GM23248 (cell line): ENCODE data around the gene EEF1G. TPM values are rescaled to one million over a fixed set of nuclear protein-coding genes. Genes with fewer than 3 reads are reported as not detected.

Experiments used
- DNase-seq: peaks from one replicate; pipeline ENCODE4 v3.0.0-alpha.2; 2015
- H2AFZ ChIP-seq: fragments of 200-600 bp; sonication (generic); 2 replicates; pipeline ENCODE4 v1.6.1; 2016; ENCODE audit warnings: antibody characterized with exemption
- H3F3A ChIP-seq: fragments of 200-600 bp; sonication (generic); 2 replicates; pipeline ENCODE4 v1.6.1; 2016; ENCODE audit warnings: mild to moderate bottlenecking, antibody characterized with exemption, mixed run types; ENCODE audit not compliant: insufficient read depth
- H3K27ac ChIP-seq: fragments of 200-600 bp; sonication (generic); 2 replicates; pipeline ENCODE4 v1.5.1; 2016; ENCODE audit warnings: mild to moderate bottlenecking
- H3K27me3 ChIP-seq: fragments of 200-600 bp; sonication (generic); replicated peaks from 2 replicates; pipeline ENCODE4 v1.6.1; 2016; ENCODE audit warnings: mild to moderate bottlenecking; ENCODE audit not compliant: insufficient read depth
- H3K36me3 ChIP-seq: fragments of 200-600 bp; sonication (generic); 2 replicates; pipeline ENCODE4 v1.6.1; 2016; ENCODE audit warnings: low read depth, mild to moderate bottlenecking
- H3K4me1 ChIP-seq: fragments of 200-600 bp; sonication (generic); 2 replicates; pipeline ENCODE4 v1.6.1; 2016; ENCODE audit warnings: mild to moderate bottlenecking; ENCODE audit not compliant: insufficient read depth
- H3K4me2 ChIP-seq: fragments of 200-600 bp; sonication (generic); one replicate; pipeline ENCODE4 v1.6.1; 2016; ENCODE audit warnings: mild to moderate bottlenecking; ENCODE audit not compliant: unreplicated experiment
- H3K4me3 ChIP-seq: fragments of 200-600 bp; sonication (generic); 2 replicates; pipeline ENCODE4 v1.5.1; 2016; ENCODE audit warnings: mild to moderate bottlenecking
- H3K79me2 ChIP-seq: fragments of 200-600 bp; sonication (generic); 2 replicates; pipeline ENCODE4 v1.6.1; 2016; ENCODE audit warnings: mild to moderate bottlenecking; ENCODE audit not compliant: insufficient read depth
- H3K9ac ChIP-seq: fragments of 200-600 bp; sonication (generic); 2 replicates; pipeline ENCODE4 v1.6.1; 2016; ENCODE audit warnings: mild to moderate bottlenecking
- H3K9me2 ChIP-seq: fragments of 200-600 bp; sonication (generic); 2 replicates; pipeline ENCODE4 v1.6.1; 2016; ENCODE audit warnings: mixed run types, mild to moderate bottlenecking, moderate library complexity; ENCODE audit not compliant: insufficient read depth
- H3K9me3 ChIP-seq: fragments of 200-600 bp; sonication (generic); one replicate; pipeline ENCODE4 v1.6.1; 2017; ENCODE audit warnings: low read depth
- H4K20me1 ChIP-seq: fragments of 200-600 bp; sonication (generic); 2 replicates; pipeline ENCODE4 v1.6.0; 2016; ENCODE audit not compliant: insufficient read depth
- EZH2 ChIP-seq: fragments of 200-600 bp; sonication (generic); IDR thresholded peaks from 2 replicates; pipeline ENCODE4 v1.6.1; 2018; ENCODE audit warnings: antibody characterized with exemption, mild to moderate bottlenecking; ENCODE audit not compliant: insufficient read depth, poor library complexity, severe bottlenecking
- EZH2phosphoT487 ChIP-seq: fragments of 200-600 bp; sonication (generic); IDR thresholded peaks from 2 replicates; pipeline ENCODE4 v1.6.1; 2018; ENCODE audit warnings: antibody characterized with exemption, moderate library complexity, mild to moderate bottlenecking, low read depth; ENCODE audit not compliant: insufficient read depth
- WGBS, 2 experiments: methylation state at CpG; one replicate each; pipeline ENCODE4 v1.1.6; 2015 to 2017; ENCODE audit warnings: low lambda C conversion rate in 2 of 2, low coverage in 1 of 2; ENCODE audit errors: missing lambda C conversion rate in 2 of 2; 5-methylcytosine and 5-hydroxymethylcytosine counted together
- in situ Hi-C: fragments of 300-500 bp; cut with MboI; formaldehyde crosslinking; loops from 2 replicates; pipeline ENCODE4 v1.15.0; 2020
- microRNA-seq: library from miRNA; unstranded; fragments of <30 nt; microRNA quantifications from one replicate; pipeline ENCODE4, GENCODE V29; 2016; ENCODE audit warnings: borderline number of aligned reads
- polyA plus RNA-seq: library from polyadenylated mRNA; unstranded; fragments of >200 nt; fragmentation: Nextera tagmentation; extraction: Ambion mirVana; gene quantifications from 2 replicates; pipeline ENCODE4 v1.2.1, GENCODE V29; 2016
- small RNA-seq: library from RNA; depleted of rRNA; stranded (forward); fragments of <200 nt; gene quantifications from one replicate; pipeline ENCODE3, GENCODE V24; 2014; ENCODE audit warnings: low read depth, low replicate concordance
- total RNA-seq: library from RNA; depleted of rRNA; stranded (reverse); fragments of >200 nt; shearing (Covaris generic); gene quantifications from 2 replicates; pipeline ENCODE4 v1.2.3, GENCODE V29; 2014; rRNA removed

Gene EEF1G
- total and polyA plus RNA-seq, 2 experiments from 2014 or later = 533 to 1,677 TPM

GRCh38 chr11:62532096-62532495, 41.6 kb downstream of the EEF1G start:
- peaks cover 79% of the 10 kb centered on the region for H3K36me3 ChIP-seq
- no peaks in the 10 kb centered on the region for H3K9me2 ChIP-seq
- WGBS, 2 experiments = 68 to 74% methylated on average over 2 of the region's 2 CpGs
- peaks cover 65% of the 10 kb centered on the region for H4K20me1 ChIP-seq
- H2AFZ ChIP-seq = no peak overlapping the region
- H3K9ac ChIP-seq = no peak overlapping the region
- no peaks in the 10 kb centered on the region for H3K9me3 ChIP-seq
- DNase-seq = no peak
- peaks cover 70% of the 10 kb centered on the region for H3F3A ChIP-seq
- TF ChIP-seq EZH2phosphoT487 (no peak), EZH2 (no peak)
- H3K27ac ChIP-seq = no peak overlapping the region
- no peak overlapping the region for H3K4me2 ChIP-seq
- in situ Hi-C loops = no loop called here
- peaks cover 100% of the 10 kb centered on the region for H3K79me2 ChIP-seq
- H3K4me3 ChIP-seq = no peak overlapping the region
- H3K27me3 ChIP-seq = no peaks in the 10 kb centered on the region
- H3K4me1 ChIP-seq = peaks cover 9% of the 10 kb centered on the region

- no peaks in the 10 kb centered on the region for H3K9me3 ChIP-seq
- H4K20me1 ChIP-seq = peaks cover 40% of the 10 kb centered on the region; the same call in 1 of the 2 replicates
- no peaks in the 10 kb centered on the region for H3K9me2 ChIP-seq
- no peak overlapping the region for H3K9ac ChIP-seq
- no peak overlapping the region for H3K4me3 ChIP-seq
- H3K36me3 ChIP-seq = peaks cover 66% of the 10 kb centered on the region
- 72 to 77% methylated on average over 14 of the region's 14 CpGs for WGBS, 2 experiments
- in situ Hi-C loops = no loop called here
- H2AFZ ChIP-seq = no peak overlapping the region
- H3K4me2 ChIP-seq = no peak overlapping the region
- H3K27ac ChIP-seq = peak overlapping the region; percentile 21; the same call in 1 of the 2 replicates
- no peak for DNase-seq
- H3K79me2 ChIP-seq = peaks cover 70% of the 10 kb centered on the region
- peaks cover 10% of the 10 kb centered on the region for H3K4me1 ChIP-seq
- H3K27me3 ChIP-seq = no peaks in the 10 kb centered on the region
- no peak for TF ChIP-seq EZH2
- no peak for TF ChIP-seq EZH2phosphoT487
- H3F3A ChIP-seq = peaks cover 96% of the 10 kb centered on the region
Measured at GRCh38 chr11:62516736-62517371, 56.8 kb downstream of the EEF1G start.

- no peak overlapping the region for H3K4me2 ChIP-seq
- no peaks in the 10 kb centered on the region for H3K27me3 ChIP-seq
- H4K20me1 ChIP-seq = peaks cover 20% of the 10 kb centered on the region; the same call in 1 of the 2 replicates
- DNase-seq = no peak
- H3K4me3 ChIP-seq = no peak overlapping the region
- no peak overlapping the region for H3K9ac ChIP-seq
- H3K36me3 ChIP-seq = peaks cover 41% of the 10 kb centered on the region
- H3F3A ChIP-seq = peaks cover 79% of the 10 kb centered on the region
- peaks cover 43% of the 10 kb centered on the region for H3K79me2 ChIP-seq
- in situ Hi-C loops = no loop called here
- no peaks in the 10 kb centered on the region for H3K9me3 ChIP-seq
- no peaks in the 10 kb centered on the region for H3K9me2 ChIP-seq
- H2AFZ ChIP-seq = no peak overlapping the region
- WGBS, 2 experiments = 74 to 75% methylated on average over 7 of the region's 7 CpGs
- peaks cover 13% of the 10 kb centered on the region for H3K4me1 ChIP-seq
- no peak overlapping the region for H3K27ac ChIP-seq
- TF ChIP-seq EZH2 (no peak), EZH2phosphoT487 (no peak)
Measured at GRCh38 chr11:62514151-62514550, 59.5 kb downstream of the EEF1G start.

GRCh38 chr11:62513626-62514025, 60.1 kb downstream of the EEF1G start:
- no peak overlapping the region; the same call in 1 of the 2 replicates for H3K27ac ChIP-seq
- H3K79me2 ChIP-seq = peaks cover 37% of the 10 kb centered on the region
- H3K36me3 ChIP-seq = peaks cover 36% of the 10 kb centered on the region
- TF ChIP-seq EZH2 (no peak), EZH2phosphoT487 (no peak)
- H3K9me3 ChIP-seq = no peaks in the 10 kb centered on the region
- peaks cover 18% of the 10 kb centered on the region for H3K4me1 ChIP-seq
- no peak overlapping the region for H3K4me2 ChIP-seq
- no peak overlapping the region for H3K9ac ChIP-seq
- H3F3A ChIP-seq = peaks cover 79% of the 10 kb centered on the region
- H4K20me1 ChIP-seq = peaks cover 20% of the 10 kb centered on the region; the same call in 1 of the 2 replicates
- no peaks in the 10 kb centered on the region for H3K27me3 ChIP-seq
- no peak overlapping the region for H2AFZ ChIP-seq
- H3K9me2 ChIP-seq = no peaks in the 10 kb centered on the region
- no peak for DNase-seq
- WGBS, 2 experiments = 70 to 72% methylated on average over 9 to 10 of the region's 10 CpGs
- no peak overlapping the region for H3K4me3 ChIP-seq
- in situ Hi-C loops = no loop called here

DNA sequence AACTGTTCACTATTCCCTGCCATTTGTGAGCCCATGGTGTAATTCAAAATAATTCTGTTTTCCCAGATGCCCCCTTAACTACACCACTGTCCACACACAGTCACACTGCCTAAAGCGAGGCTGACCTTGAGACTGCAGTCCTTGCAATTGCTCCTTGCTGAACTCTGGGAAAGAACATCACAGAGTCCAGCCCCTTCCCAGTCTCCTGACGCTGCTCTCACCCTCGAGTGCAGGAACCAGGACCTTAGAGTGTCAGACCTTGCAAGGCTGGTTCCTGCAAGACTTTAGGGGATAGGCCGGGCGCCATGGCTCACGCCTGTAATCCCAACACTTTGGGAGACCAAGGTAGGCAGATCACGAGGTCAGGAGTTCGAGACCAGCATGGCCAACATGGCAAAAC, 60.7 kb downstream of the EEF1G start:
- no peak for DNase-seq
- Histone ChIP-seq H3K4me2 (no peak overlapping the region), H3K9ac (no peak overlapping the region), H3F3A (peaks cover 76% of the 10 kb centered on the region), H3K4me1 (peaks cover 24% of the 10 kb centered on the region), H3K79me2 (peaks cover 31% of the 10 kb centered on the region), H3K27me3 (no peaks in the 10 kb centered on the region), H3K4me3 (no peak overlapping the region), H3K9me2 (no peaks in the 10 kb centered on the region), H3K36me3 (peaks cover 29% of the 10 kb centered on the region), H2AFZ (no peak overlapping the region), H3K27ac (no peak overlapping the region), H3K9me3 (no peaks in the 10 kb centered on the region), H4K20me1 (peaks cover 14% of the 10 kb centered on the region; the same call in 1 of the 2 replicates)
- no peak for TF ChIP-seq EZH2phosphoT487
- no peak for TF ChIP-seq EZH2
- in situ Hi-C loops = no loop called here
- WGBS, 2 experiments = 72 to 77% methylated on average over 8 of the region's 8 CpGs

Small RNA genes lying within 50 kb of the gene (microRNA-seq; reads per million reads assigned to microRNA genes)
- gene MIR6747 = not detected

Small RNA genes lying within 50 kb of the gene (small RNA-seq; reads per million reads assigned to genes)
- gene AP001458.1 (not detected), gene EEF1G (not detected), gene MIR6747 (not detected)

Other genes starting within 250 kb of the EEF1G start
- gene ASRGL1, start 236.4 kb downstream of the EEF1G start, total RNA-seq = 0.43 TPM in 1 of 2 replicates, not detected in the other
- 0.59 and 1.2 TPM in 2 replicates for gene ASRGL1, start 236.4 kb downstream of the EEF1G start, polyA plus RNA-seq
- gene SCGB1A1, start 154.9 kb downstream of the EEF1G start, total RNA-seq = not detected in 2 replicates
- gene SCGB1A1, start 154.9 kb downstream of the EEF1G start, polyA plus RNA-seq = not detected in 2 replicates
- gene AHNAK, start 27.1 kb downstream of the EEF1G start, total RNA-seq = 548 and 557 TPM in 2 replicates
- gene AHNAK, start 27.1 kb downstream of the EEF1G start, polyA plus RNA-seq = 163 and 167 TPM in 2 replicates
- 6.1 and 7.7 TPM in 2 replicates for gene TUT1, start 17.6 kb upstream of the EEF1G start, total RNA-seq
- 11.1 and 12.1 TPM in 2 replicates for gene TUT1, start 17.6 kb upstream of the EEF1G start, polyA plus RNA-seq
- 98.8 and 114 TPM in 2 replicates for gene MTA2, start 28.0 kb upstream of the EEF1G start, total RNA-seq
- 26.3 and 28.9 TPM in 2 replicates for gene MTA2, start 28.0 kb upstream of the EEF1G start, polyA plus RNA-seq
- 43.4 and 47.2 TPM in 2 replicates for gene EML3, start 38.9 kb upstream of the EEF1G start, total RNA-seq
- gene EML3, start 38.9 kb upstream of the EEF1G start, polyA plus RNA-seq = 32.8 and 34.8 TPM in 2 replicates
- gene ROM1, start 39.4 kb upstream of the EEF1G start, total RNA-seq = 3.4 and 6.5 TPM in 2 replicates
- 5.4 and 8.8 TPM in 2 replicates for gene ROM1, start 39.4 kb upstream of the EEF1G start, polyA plus RNA-seq
- 32.1 and 35.6 TPM in 2 replicates for gene B3GAT3, start 48.1 kb upstream of the EEF1G start, total RNA-seq
- gene B3GAT3, start 48.1 kb upstream of the EEF1G start, polyA plus RNA-seq = 44.2 and 46.7 TPM in 2 replicates
- 307 and 312 TPM in 2 replicates for gene GANAB, start 72.7 kb upstream of the EEF1G start, total RNA-seq
- gene GANAB, start 72.7 kb upstream of the EEF1G start, polyA plus RNA-seq = 224 and 225 TPM in 2 replicates
- gene INTS5, start 79.4 kb upstream of the EEF1G start, total RNA-seq = 26.4 and 30.4 TPM in 2 replicates
- 17.1 and 18.9 TPM in 2 replicates for gene INTS5, start 79.4 kb upstream of the EEF1G start, polyA plus RNA-seq
- 16.6 and 24.2 TPM in 2 replicates for gene C11orf98, start 91.3 kb upstream of the EEF1G start, total RNA-seq
- gene C11orf98, start 91.3 kb upstream of the EEF1G start, polyA plus RNA-seq = 76.8 and 77.9 TPM in 2 replicates
- 5.4 and 6.1 TPM in 2 replicates for gene CSKMT, start 91.4 kb upstream of the EEF1G start, total RNA-seq
- 2.9 and 3.6 TPM in 2 replicates for gene CSKMT, start 91.4 kb upstream of the EEF1G start, polyA plus RNA-seq
- gene UQCC3, start 97.8 kb upstream of the EEF1G start, total RNA-seq = 2.3 and 5.9 TPM in 2 replicates
- gene UQCC3, start 97.8 kb upstream of the EEF1G start, polyA plus RNA-seq = 14.5 and 15.1 TPM in 2 replicates
- 5.8 and 12.6 TPM in 2 replicates for gene LBHD1, start 98.4 kb upstream of the EEF1G start, total RNA-seq
- 3.6 and 4.3 TPM in 2 replicates for gene LBHD1, start 98.4 kb upstream of the EEF1G start, polyA plus RNA-seq
- 131 and 135 TPM in 2 replicates for gene UBXN1, start 105.2 kb upstream of the EEF1G start, total RNA-seq
- 84.0 and 85.3 TPM in 2 replicates for gene UBXN1, start 105.2 kb upstream of the EEF1G start, polyA plus RNA-seq
- 6.9 and 12.3 TPM in 2 replicates for gene LRRN4CL, start 115.6 kb upstream of the EEF1G start, total RNA-seq
- 2.1 and 2.3 TPM in 2 replicates for gene LRRN4CL, start 115.6 kb upstream of the EEF1G start, polyA plus RNA-seq
- gene BSCL2, start 133.5 kb upstream of the EEF1G start, total RNA-seq = 51.0 and 63.5 TPM in 2 replicates
- gene BSCL2, start 133.5 kb upstream of the EEF1G start, polyA plus RNA-seq = 74.5 and 79.0 TPM in 2 replicates
- not detected in 2 replicates for gene GNG3, start 133.8 kb upstream of the EEF1G start, total RNA-seq
- 0.29 TPM in 1 of 2 replicates, not detected in the other for gene GNG3, start 133.8 kb upstream of the EEF1G start, polyA plus RNA-seq
- gene HNRNPUL2, start 153.6 kb upstream of the EEF1G start, total RNA-seq = 2.9 and 5.0 TPM in 2 replicates
- gene HNRNPUL2, start 153.6 kb upstream of the EEF1G start, polyA plus RNA-seq = 2.1 and 3.1 TPM in 2 replicates
- 28.9 and 54.6 TPM in 2 replicates for gene TTC9C, start 154.6 kb upstream of the EEF1G start, total RNA-seq
- 40.1 and 46.6 TPM in 2 replicates for gene TTC9C, start 154.6 kb upstream of the EEF1G start, polyA plus RNA-seq
- gene ZBTB3, start 180.3 kb upstream of the EEF1G start, total RNA-seq = 6.6 and 8.0 TPM in 2 replicates
- 4.9 and 5.5 TPM in 2 replicates for gene ZBTB3, start 180.3 kb upstream of the EEF1G start, polyA plus RNA-seq
- 61.2 and 73.3 TPM in 2 replicates for gene POLR2G, start 187.7 kb upstream of the EEF1G start, total RNA-seq
- gene POLR2G, start 187.7 kb upstream of the EEF1G start, polyA plus RNA-seq = 154 and 156 TPM in 2 replicates
- gene TAF6L, start 197.5 kb upstream of the EEF1G start, total RNA-seq = 11.6 and 22.5 TPM in 2 replicates
- gene TAF6L, start 197.5 kb upstream of the EEF1G start, polyA plus RNA-seq = 8.2 and 9.1 TPM in 2 replicates
- 73.3 and 151 TPM in 2 replicates for gene TMEM179B, start 213.5 kb upstream of the EEF1G start, total RNA-seq
- 140 and 150 TPM in 2 replicates for gene TMEM179B, start 213.5 kb upstream of the EEF1G start, polyA plus RNA-seq
- gene TMEM223, start 218.1 kb upstream of the EEF1G start, total RNA-seq = 32.0 and 33.4 TPM in 2 replicates
- gene TMEM223, start 218.1 kb upstream of the EEF1G start, polyA plus RNA-seq = 31.4 and 34.2 TPM in 2 replicates
- gene NXF1, start 231.5 kb upstream of the EEF1G start, total RNA-seq = 25.0 and 32.0 TPM in 2 replicates
- gene NXF1, start 231.5 kb upstream of the EEF1G start, polyA plus RNA-seq = 51.1 and 53.3 TPM in 2 replicates